Neuronal stem cell (in vitro differentiated cells): Measurements from ENCODE around the gene ABCC4.

Source experiments
- DNase-seq: peaks from one replicate; pipeline ENCODE4 v3.0.0-alpha.2; 2013; ENCODE audit warnings: low spot score
- H2AFZ ChIP-seq: one replicate; pipeline ENCODE4 v1.6.1; 2013; ENCODE audit warnings: mild to moderate bottlenecking, low read length, inconsistent platforms
- H2AK5ac ChIP-seq: 2 replicates; pipeline ENCODE4 v1.6.1; 2013; ENCODE audit warnings: low read depth, mild to moderate bottlenecking, inconsistent platforms, low read length, moderate library complexity, mixed read lengths
- H2BK120ac ChIP-seq: 2 replicates; pipeline ENCODE4 v1.6.1; 2013; ENCODE audit warnings: low read depth, mild to moderate bottlenecking, inconsistent platforms, low read length, moderate library complexity, mixed read lengths
- H2BK12ac ChIP-seq: one replicate; pipeline ENCODE4 v1.6.1; 2013; ENCODE audit warnings: low read length, inconsistent platforms
- H2BK15ac ChIP-seq: 2 replicates; pipeline ENCODE4 v1.6.1; 2013; ENCODE audit warnings: mild to moderate bottlenecking, low read length, inconsistent platforms, mixed read lengths
- H2BK5ac ChIP-seq: one replicate; pipeline ENCODE4 v1.6.1; 2013; ENCODE audit warnings: inconsistent platforms, mild to moderate bottlenecking, low read length, moderate library complexity
- H3K14ac ChIP-seq: one replicate; pipeline ENCODE4 v1.6.1; 2013; ENCODE audit warnings: low read length, inconsistent platforms
- H3K18ac ChIP-seq: 2 replicates; pipeline ENCODE4 v1.6.1; 2013; ENCODE audit warnings: low read length, inconsistent platforms
- H3K23ac ChIP-seq: 2 replicates; pipeline ENCODE4 v1.6.1; 2013; ENCODE audit warnings: low read depth, mild to moderate bottlenecking, mixed read lengths, low read length, inconsistent platforms; ENCODE audit not compliant: poor library complexity
- H3K27ac ChIP-seq: replicated peaks from 3 replicates; pipeline ENCODE4 v1.5.1; 2013; ENCODE audit warnings: low read length, inconsistent platforms
- H3K27me3 ChIP-seq, 3 experiments: 2 replicates each; pipeline ENCODE4 v1.6.1; 2013; ENCODE audit warnings: low read length in 3 of 3, mild to moderate bottlenecking in 2 of 3, inconsistent platforms in 1 of 3, low read depth in 1 of 3, mixed read lengths in 1 of 3, moderate library complexity in 1 of 3; ENCODE audit not compliant: control insufficient read depth in 3 of 3, insufficient read depth in 3 of 3
- H3K36me3 ChIP-seq, 2 donors: replicated peaks in 1 of 2; 2 replicates each; pipeline ENCODE4 v1.6.1; 2013; ENCODE audit warnings: low read length in 2 of 2; ENCODE audit not compliant: control insufficient read depth in 2 of 2, insufficient read depth in 2 of 2
- H3K4ac ChIP-seq: 2 replicates; pipeline ENCODE4 v1.6.1; 2013; ENCODE audit warnings: inconsistent platforms, mild to moderate bottlenecking, low read length, moderate library complexity
- H3K4me1 ChIP-seq, 2 donors: 1 replicate in 1 of 2; 2 replicates in 1 of 2; pipeline ENCODE4 v1.6.1; 2013; ENCODE audit warnings: low read length in 2 of 2, low read depth in 1 of 2; ENCODE audit not compliant: control insufficient read depth in 2 of 2, insufficient read depth in 1 of 2
- H3K4me2 ChIP-seq: one replicate; pipeline ENCODE4 v1.6.1; 2013; ENCODE audit warnings: mild to moderate bottlenecking, low read length, inconsistent platforms; ENCODE audit not compliant: insufficient read depth, poor library complexity, severe bottlenecking
- H3K4me3 ChIP-seq, 2 donors: 2 replicates each; pipeline ENCODE4 v1.5.1; 2013; ENCODE audit warnings: low read length in 2 of 2, mild to moderate bottlenecking in 2 of 2, inconsistent platforms in 1 of 2, moderate library complexity in 1 of 2
- H3K79me1 ChIP-seq: one replicate; pipeline ENCODE4 v1.6.1; 2013; ENCODE audit warnings: low read depth, mild to moderate bottlenecking, inconsistent platforms, low read length, moderate library complexity
- H3K9ac ChIP-seq: one replicate; pipeline ENCODE4 v1.6.1; 2013; ENCODE audit warnings: mild to moderate bottlenecking, low read depth, low read length, inconsistent platforms; ENCODE audit not compliant: poor library complexity
- H3K9me3 ChIP-seq, 2 donors: replicated peaks in 1 of 2; 2 replicates each; pipeline versions ENCODE3 to v1.6.1; 2013; ENCODE audit warnings: low read length in 2 of 2, mild to moderate bottlenecking in 2 of 2, inconsistent platforms in 1 of 2, low read depth in 1 of 2, mixed read lengths in 1 of 2, moderate library complexity in 1 of 2; ENCODE audit not compliant: control insufficient read depth in 2 of 2, insufficient read depth in 1 of 2
- H4K8ac ChIP-seq: one replicate; pipeline ENCODE4 v1.6.1; 2013; ENCODE audit warnings: low read depth, mild to moderate bottlenecking, inconsistent platforms, low read length, moderate library complexity
- H4K91ac ChIP-seq: one replicate; pipeline ENCODE4 v1.6.1; 2013; ENCODE audit warnings: low read length, low read depth, mild to moderate bottlenecking, inconsistent platforms; ENCODE audit not compliant: poor library complexity
- WGBS, 2 donors: extraction: QIAGEN DNeasy Blood & Tissue Kit; methylation state at CpG; one replicate each; pipeline ENCODE4 v1.1.7; 2013; ENCODE audit warnings: missing lambda C conversion rate in 2 of 2, mixed read lengths in 1 of 2; ENCODE audit not compliant: insufficient read length in 2 of 2, insufficient replicate concordance in 1 of 2; ENCODE audit errors: extremely low coverage in 2 of 2; 5-methylcytosine and 5-hydroxymethylcytosine counted together

The ABCC4 gene

GRCh38 chr13:95304453-95304852 is 3.2 kb upstream of the ABCC4 start:
- H3K9me3 ChIP-seq, result no peaks in the 10 kb centered on the region
- no peak overlapping the region for H4K8ac ChIP-seq
- no peak overlapping the region for H4K91ac ChIP-seq
- no peak overlapping the region for H3K14ac ChIP-seq
- no peak overlapping the region for H3K23ac ChIP-seq
- H2AK5ac ChIP-seq, result no peak overlapping the region
- no peak overlapping the region for H2BK15ac ChIP-seq
- H3K9ac ChIP-seq, result no peak overlapping the region
- no peaks in the 10 kb centered on the region for H3K27me3 ChIP-seq
- no peak for DNase-seq
- no peaks in the 10 kb centered on the region for H3K79me1 ChIP-seq
- H3K4me1 ChIP-seq, result peaks cover 2 to 12% of the 10 kb centered on the region in 2 donors
- H3K4me2 ChIP-seq, result no peak overlapping the region
- peak overlapping the region; percentile 52 for H3K27ac ChIP-seq
- H3K4ac ChIP-seq, result no peak overlapping the region
- no peak overlapping the region for H2BK12ac ChIP-seq
- H2BK5ac ChIP-seq, result no peak overlapping the region
- H3K18ac ChIP-seq, result no peak overlapping the region
- H2BK120ac ChIP-seq, result no peak overlapping the region
- no peak overlapping the region for H3K4me3 ChIP-seq
- no peaks in the 10 kb centered on the region for H3K36me3 ChIP-seq
- H2AFZ ChIP-seq, result no peak overlapping the region
- whole genome bisulfite sequencing, 2 donors, result no CpG with 5 or more reads among the region's 2 CpGs

GRCh38 chr13:95301968-95302393 is 730 bp upstream of the ABCC4 start:
- Histone ChIP-seq H3K4ac (no peak overlapping the region), H2AK5ac (peak overlapping the region; percentile 50), H4K91ac (no peak overlapping the region), H3K4me3 (peak overlapping the region; percentile 87 to 97), H4K8ac (peak overlapping the region; percentile 43), H3K9ac (no peak overlapping the region), H2BK12ac (peak overlapping the region; percentile 61), H2AFZ (peak overlapping the region; percentile 100), H2BK120ac (peak overlapping the region; percentile 85), H3K4me1 (peaks cover 2 to 13% of the 10 kb centered on the region in 2 donors), H3K9me3 (no peaks in the 10 kb centered on the region), H3K23ac (no peak overlapping the region), H3K27ac (no peak overlapping the region), H2BK5ac (peak overlapping the region; percentile 68), H3K79me1 (no peaks in the 10 kb centered on the region), H3K18ac (peak overlapping the region; percentile 98), H3K36me3 (no peaks in the 10 kb centered on the region), H2BK15ac (peak overlapping the region; percentile 98), H3K4me2 (peak overlapping the region; percentile 100), H3K14ac (no peak overlapping the region), H3K27me3 (no peaks in the 10 kb centered on the region)
- WGBS, 2 donors, result no CpG with 5 or more reads among the region's 13 CpGs
- DNase-seq, result peak; percentile 51

GRCh38 chr13:95300625-95301182 is 547 bp downstream of the ABCC4 start:
- no peaks in the 10 kb centered on the region for H3K79me1 ChIP-seq
- H3K4me2 ChIP-seq, result peak overlapping the region; percentile 100
- no peaks in the 10 kb centered on the region for H3K36me3 ChIP-seq
- WGBS, 2 donors, result no CpG with 5 or more reads among the region's 45 CpGs
- peak overlapping the region; percentile 100 for H3K18ac ChIP-seq
- H3K27ac ChIP-seq, result no peak overlapping the region
- peak overlapping the region; percentile 100 for H2AFZ ChIP-seq
- H2BK120ac ChIP-seq, result peak overlapping the region; percentile 85
- H3K4me1 ChIP-seq, result peaks cover 2 to 13% of the 10 kb centered on the region in 2 donors
- DNase-seq, result peak; percentile 35
- peak overlapping the region; percentile 95 for H3K9ac ChIP-seq
- H3K14ac ChIP-seq, result peak overlapping the region; percentile 39
- H3K9me3 ChIP-seq, result no peaks in the 10 kb centered on the region
- no peak overlapping the region for H4K91ac ChIP-seq
- H3K4me3 ChIP-seq, result peak overlapping the region; percentile 87 to 97
- H2BK5ac ChIP-seq, result peak overlapping the region; percentile 68
- peak overlapping the region; percentile 81 for H3K4ac ChIP-seq
- H4K8ac ChIP-seq, result no peak overlapping the region
- peak overlapping the region; percentile 90 for H3K23ac ChIP-seq
- H2BK12ac ChIP-seq, result no peak overlapping the region
- H3K27me3 ChIP-seq, result no peaks in the 10 kb centered on the region
- H2AK5ac ChIP-seq, result peak overlapping the region; percentile 70
- H2BK15ac ChIP-seq, result peak overlapping the region; percentile 87

GRCh38 chr13:95298971-95299621 is 2.2 kb downstream of the ABCC4 start:
- DNase-seq, result no peak
- Histone ChIP-seq H3K14ac (no peak overlapping the region), H3K18ac (no peak overlapping the region), H3K27me3 (no peaks in the 10 kb centered on the region), H3K9me3 (no peaks in the 10 kb centered on the region), H2BK120ac (no peak overlapping the region), H3K4me1 (peaks cover 2 to 11% of the 10 kb centered on the region in 2 donors), H3K36me3 (no peaks in the 10 kb centered on the region), H4K8ac (no peak overlapping the region), H2BK5ac (no peak overlapping the region), H2AFZ (no peak overlapping the region), H3K4me3 (no peak overlapping the region), H3K9ac (no peak overlapping the region), H3K79me1 (no peaks in the 10 kb centered on the region), H3K27ac (no peak overlapping the region), H3K4me2 (no peak overlapping the region), H4K91ac (no peak overlapping the region), H3K23ac (no peak overlapping the region), H2BK12ac (no peak overlapping the region), H2BK15ac (no peak overlapping the region), H2AK5ac (no peak overlapping the region), H3K4ac (no peak overlapping the region)
- WGBS, 2 donors, result no CpG with 5 or more reads among the region's 11 CpGs
